ENCODE results near the gene BCL2L13. TPM values are rescaled to one million over a fixed set of nuclear protein-coding genes. Genes with fewer than 3 reads are reported as not detected.
A peak's percentile ranks its signal among the peaks of the same experiment; 100 is the strongest.

Gene BCL2L13
- total RNA-seq, 4 donors from 2014 or later: 56.6 to 71.3 (median 68.9) TPM

- WGBS: 49% methylated on average over 3 of the region's 3 CpGs
- H3K4me3 ChIP-seq: peak overlapping the region; percentile 36
- H3K36me3 ChIP-seq: peaks cover 5% of the 10 kb centered on the region
- H3K27ac ChIP-seq: peak overlapping the region; percentile 79
- no peaks in the 10 kb centered on the region for H3K9me3 ChIP-seq
- H3K4me1 ChIP-seq: peaks cover 26% of the 10 kb centered on the region
- no peaks in the 10 kb centered on the region for H3K27me3 ChIP-seq
- TF ChIP-seq POLR2AphosphoS5 (IDR thresholded peaks at IDR 0.05) (no peak), POLR2A (IDR thresholded peaks at IDR 0.05) (no peak), EP300 (IDR thresholded peaks at IDR 0.05) (no peak), CTCF (IDR thresholded peaks at IDR 0.05) (no peak)
- DNase-seq (ENCODE audit: low spot score in 2 of 2): no peak
These were observed 69.0 kb downstream of the BCL2L13 start for GRCh38 chr22:17707526-17707925.

GRCh38 chr22:17710023-17710422 is 71.5 kb downstream of the BCL2L13 start:
- no peaks in the 10 kb centered on the region for H3K36me3 ChIP-seq
- TF ChIP-seq EP300 (IDR thresholded peaks at IDR 0.05): no peak
- no peak for DNase-seq (ENCODE audit: low spot score in 2 of 2)
- no peaks in the 10 kb centered on the region for H3K9me3 ChIP-seq
- H3K27ac ChIP-seq: no peak overlapping the region
- 88% methylated on average over 5 of the region's 5 CpGs for WGBS
- H3K4me3 ChIP-seq: no peak overlapping the region
- peaks cover 26% of the 10 kb centered on the region for H3K4me1 ChIP-seq
- H3K27me3 ChIP-seq: no peaks in the 10 kb centered on the region

- TF ChIP-seq EP300 (IDR thresholded peaks at IDR 0.05) (no peak), POLR2AphosphoS5 (IDR thresholded peaks at IDR 0.05) (no peak), CTCF (IDR thresholded peaks at IDR 0.05) (no peak), POLR2A (IDR thresholded peaks at IDR 0.05) (no peak)
- 54% methylated on average over 2 of the region's 2 CpGs for WGBS
- Histone ChIP-seq H3K27me3 (no peaks in the 10 kb centered on the region), H3K4me1 (peaks cover 6% of the 10 kb centered on the region), H3K27ac (no peak overlapping the region), H3K4me3 (no peak overlapping the region), H3K36me3 (no peaks in the 10 kb centered on the region), H3K9me3 (no peaks in the 10 kb centered on the region)
- DNase-seq (ENCODE audit: low spot score in 2 of 2): no peak
These were observed 73.9 kb downstream of the BCL2L13 start for GRCh38 chr22:17712441-17712840.

GRCh38 chr22:17716529-17716928 is 78.0 kb downstream of the BCL2L13 start:
- TF ChIP-seq POLR2AphosphoS5 (IDR thresholded peaks at IDR 0.05): no peak
- TF ChIP-seq EP300 (IDR thresholded peaks at IDR 0.05): no peak
- TF ChIP-seq CTCF (IDR thresholded peaks at IDR 0.05): no peak
- TF ChIP-seq POLR2A (IDR thresholded peaks at IDR 0.05): no peak

GRCh38 chr22:17717708-17718107 is 79.2 kb downstream of the BCL2L13 start:
- DNase-seq (ENCODE audit: low spot score in 2 of 2): no peak
- Histone ChIP-seq H3K4me3 (no peak overlapping the region), H3K4me1 (no peaks in the 10 kb centered on the region), H3K9me3 (no peaks in the 10 kb centered on the region), H3K27ac (no peak overlapping the region), H3K27me3 (no peaks in the 10 kb centered on the region), H3K36me3 (no peaks in the 10 kb centered on the region)
- WGBS: 88% methylated on average over 4 of the region's 4 CpGs
- TF ChIP-seq EP300 (IDR thresholded peaks at IDR 0.05) (no peak), POLR2A (IDR thresholded peaks at IDR 0.05) (no peak)

More at GRCh38 chr22:17716529-17716928, 78.0 kb downstream of the BCL2L13 start:
- 92% methylated on average over 3 of the region's 3 CpGs for WGBS
- Histone ChIP-seq H3K4me3 (no peak overlapping the region), H3K4me1 (no peaks in the 10 kb centered on the region), H3K36me3 (no peaks in the 10 kb centered on the region), H3K27ac (no peak overlapping the region), H3K9me3 (no peaks in the 10 kb centered on the region), H3K27me3 (no peaks in the 10 kb centered on the region)
- DNase-seq (ENCODE audit: low spot score in 2 of 2): no peak

- Histone ChIP-seq H3K27ac (no peak overlapping the region), H3K27me3 (no peaks in the 10 kb centered on the region), H3K36me3 (peaks cover 4% of the 10 kb centered on the region), H3K4me3 (no peak overlapping the region), H3K9me3 (no peaks in the 10 kb centered on the region), H3K4me1 (no peaks in the 10 kb centered on the region)
- WGBS: 94% methylated on average over 5 of the region's 5 CpGs
- no peak for DNase-seq (ENCODE audit: low spot score in 2 of 2)
- TF ChIP-seq POLR2AphosphoS5 (IDR thresholded peaks at IDR 0.05) (no peak), EP300 (IDR thresholded peaks at IDR 0.05) (no peak), CTCF (IDR thresholded peaks at IDR 0.05) (no peak), POLR2A (IDR thresholded peaks at IDR 0.05) (no peak)
These were observed 81.4 kb downstream of the BCL2L13 start for GRCh38 chr22:17719911-17720310.
